Mesendoderm (in vitro differentiated cells): ENCODE data around the gene TEDDM1.
A peak's percentile ranks its signal among the peaks of the same experiment; 100 is the strongest.

ENCODE experiments used
- DNase-seq: peaks from one replicate; pipeline ENCODE4 v3.0.0; 2013
- H2AK5ac ChIP-seq: 2 replicates; pipeline ENCODE4 v1.6.1; 2013; ENCODE audit warnings: low read length, inconsistent platforms
- H2BK120ac ChIP-seq: 2 replicates; pipeline ENCODE4 v1.6.1; 2013; ENCODE audit warnings: low read depth, mild to moderate bottlenecking, low read length, moderate library complexity, mixed read lengths
- H2BK15ac ChIP-seq: replicated peaks from 2 replicates; pipeline ENCODE4 v1.6.1; 2013; ENCODE audit warnings: low read depth, mild to moderate bottlenecking, moderate library complexity
- H2BK5ac ChIP-seq: 2 replicates; pipeline ENCODE4 v1.6.1; 2013; ENCODE audit warnings: low read length, inconsistent platforms
- H3K18ac ChIP-seq: 2 replicates; pipeline ENCODE4 v1.6.1; 2013; ENCODE audit warnings: mild to moderate bottlenecking, low read length, mixed read lengths
- H3K23ac ChIP-seq: one replicate; pipeline ENCODE4 v1.6.1; 2013; ENCODE audit warnings: low read length
- H3K27ac ChIP-seq: 2 replicates; pipeline ENCODE4 v1.5.1; 2013; ENCODE audit warnings: low read depth, mild to moderate bottlenecking, inconsistent platforms, low read length, moderate library complexity
- H3K27me3 ChIP-seq: 2 replicates; pipeline ENCODE4 v1.6.1; 2013; ENCODE audit warnings: low read length, control low read depth, mild to moderate bottlenecking, inconsistent platforms; ENCODE audit not compliant: insufficient read depth, poor library complexity
- H3K36me3 ChIP-seq: 2 replicates; pipeline ENCODE4 v1.6.1; 2013; ENCODE audit warnings: low read length, inconsistent platforms; ENCODE audit not compliant: control insufficient read depth, insufficient read depth
- H3K4ac ChIP-seq: one replicate; pipeline ENCODE4 v1.6.1; 2013; ENCODE audit warnings: low read depth, mild to moderate bottlenecking, low read length, moderate library complexity
- H3K4me1 ChIP-seq: 2 replicates; pipeline ENCODE4 v1.6.1; 2013; ENCODE audit warnings: low read depth, low read length, inconsistent platforms; ENCODE audit not compliant: control insufficient read depth
- H3K4me2 ChIP-seq: 2 replicates; pipeline ENCODE4 v1.6.1; 2013; ENCODE audit warnings: low read length
- H3K4me3 ChIP-seq: 2 replicates; pipeline ENCODE4 v1.5.1; 2013; ENCODE audit warnings: mild to moderate bottlenecking, low read length
- H3K56ac ChIP-seq: one replicate; pipeline ENCODE4 v1.6.1; 2013; ENCODE audit warnings: low read length
- H3K79me1 ChIP-seq: 2 replicates; pipeline ENCODE4 v1.6.1; 2013; ENCODE audit warnings: low read length, inconsistent platforms
- H3K79me2 ChIP-seq: 2 replicates; pipeline ENCODE4 v1.6.1; 2013; ENCODE audit warnings: mild to moderate bottlenecking, low read length; ENCODE audit not compliant: control insufficient read depth, insufficient read depth
- H3K9ac ChIP-seq: 2 replicates; pipeline ENCODE4 v1.6.1; 2013; ENCODE audit warnings: low read length, inconsistent platforms
- H4K5ac ChIP-seq: one replicate; pipeline ENCODE4 v1.6.1; 2013; ENCODE audit warnings: low read length
- H4K8ac ChIP-seq: one replicate; pipeline ENCODE4 v1.6.1; 2013; ENCODE audit warnings: low read depth, mild to moderate bottlenecking, control low read depth, low read length, moderate library complexity
- WGBS: extraction: QIAGEN DNeasy Blood & Tissue Kit; methylation state at CpG from one replicate; pipeline ENCODE4 v1.1.7; 2013; ENCODE audit warnings: low lambda C conversion rate, missing lambda C conversion rate; ENCODE audit not compliant: insufficient coverage; ENCODE audit errors: extremely low coverage; 5-methylcytosine and 5-hydroxymethylcytosine counted together

The TEDDM1 gene

DNA sequence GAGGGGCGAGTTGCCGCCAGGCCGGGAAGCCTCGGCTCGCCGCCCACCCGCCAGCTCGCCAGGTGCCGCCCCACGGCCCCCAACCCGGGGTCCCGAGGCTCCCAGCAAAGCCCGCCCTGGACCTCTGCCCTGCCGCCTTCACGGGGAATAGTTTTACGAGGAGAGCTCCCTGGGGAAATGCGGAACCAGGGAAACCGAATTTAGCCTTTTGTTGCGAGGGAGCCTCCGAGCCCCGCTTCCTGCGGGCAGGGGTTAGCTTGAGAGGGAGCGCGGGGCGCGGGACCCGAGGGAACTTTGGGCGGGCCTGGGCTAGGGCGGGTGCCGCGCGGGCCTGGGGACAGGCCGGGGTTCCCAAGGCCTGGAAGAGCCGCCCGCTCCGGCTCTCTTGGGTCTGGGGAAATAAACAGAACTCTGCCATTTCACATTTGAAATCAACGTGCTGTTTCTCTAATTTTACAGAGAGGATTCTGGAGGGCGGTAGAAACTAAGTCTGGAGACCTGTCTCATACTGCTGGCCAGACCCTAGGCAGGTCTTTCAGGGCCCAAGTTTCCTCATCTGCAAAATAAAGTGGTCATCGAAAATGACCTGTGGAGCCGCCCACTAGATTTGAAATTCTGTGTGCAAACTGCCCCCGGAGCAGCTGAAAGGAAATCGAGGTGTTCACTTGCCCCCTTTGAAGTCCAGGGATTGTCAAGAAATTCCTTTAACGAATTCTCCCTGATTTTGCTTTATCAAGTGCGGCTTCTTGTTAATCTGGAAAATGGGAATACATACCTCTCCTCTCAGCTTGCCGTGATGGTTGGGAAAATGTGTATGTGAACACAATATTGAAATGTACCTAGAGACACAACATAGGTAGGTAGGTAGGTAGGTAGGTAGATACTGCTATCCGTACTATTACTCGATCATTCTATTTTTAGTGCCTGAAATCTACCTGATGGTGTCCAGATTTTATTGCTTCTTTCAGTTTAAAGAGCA, 8.1 kb downstream of the TEDDM1 start:
- H4K5ac ChIP-seq = no peak overlapping the region

GRCh38 chr1:182391362-182392049, 9.0 kb downstream of the TEDDM1 start, which contains the start of gene GLUL:
Gene GLUL (minus strand): TSS chr1:182391790. CDS start chr1:182388737, 3,053 bp downstream.
- DNase-seq = peak; percentile 98
- Histone ChIP-seq H4K8ac (no peak within 1 kb of the TSS), H3K56ac (peak within 1 kb of the TSS; percentile 97), H3K4ac (peak within 1 kb of the TSS; percentile 99), H4K5ac (no peak within 1 kb of the TSS), H2BK120ac (peak within 1 kb of the TSS; percentile 79), H3K36me3 (peaks cover 17% of the 10 kb centered on the region), H2BK5ac (peak within 1 kb of the TSS; percentile 74), H3K79me1 (peaks cover 17% of the 10 kb centered on the region), H2AK5ac (no peak within 1 kb of the TSS), H3K4me2 (peak within 1 kb of the TSS; percentile 96), H3K27me3 (no peaks in the 10 kb centered on the region), H3K18ac (peak within 1 kb of the TSS; percentile 99), H3K79me2 (peaks cover 47% of the 10 kb centered on the region), H3K4me3 (peak within 1 kb of the TSS; percentile 88), H2BK15ac (peak within 1 kb of the TSS; percentile 98), H3K4me1 (peaks cover 8% of the 10 kb centered on the region), H3K9ac (peak within 1 kb of the TSS; percentile 95), H3K23ac (no peak within 1 kb of the TSS), H3K27ac (peak within 1 kb of the TSS; percentile 94)
- no CpG with 5 or more reads among the region's 70 CpGs for WGBS

More for the DNA sequence above, 8.1 kb downstream of the TEDDM1 start:
- H2BK15ac ChIP-seq = peak overlapping the region; percentile 98
- peak overlapping the region; percentile 79 for H2BK120ac ChIP-seq
- H3K9ac ChIP-seq = peak overlapping the region; percentile 89
- no CpG with 5 or more reads among the region's 47 CpGs for WGBS
- peak overlapping the region; percentile 99 for H3K18ac ChIP-seq
- peaks cover 11% of the 10 kb centered on the region for H3K79me1 ChIP-seq
- peak overlapping the region; percentile 94 for H3K27ac ChIP-seq
- peak overlapping the region; percentile 79 for H3K4me2 ChIP-seq
- no peaks in the 10 kb centered on the region for H3K27me3 ChIP-seq
- peaks cover 8% of the 10 kb centered on the region for H3K4me1 ChIP-seq
- peaks cover 42% of the 10 kb centered on the region for H3K79me2 ChIP-seq
- peak; percentile 77 for DNase-seq
- H2BK5ac ChIP-seq = peak overlapping the region; percentile 74
- peak overlapping the region; percentile 52 for H3K4me3 ChIP-seq
- H4K8ac ChIP-seq = no peak overlapping the region
- H3K36me3 ChIP-seq = peaks cover 11% of the 10 kb centered on the region
- no peak overlapping the region for H3K23ac ChIP-seq
- H2AK5ac ChIP-seq = no peak overlapping the region
- H3K56ac ChIP-seq = peak overlapping the region; percentile 87
- peak overlapping the region; percentile 89 for H3K4ac ChIP-seq

- H3K4me1 ChIP-seq = peaks cover 8% of the 10 kb centered on the region
- H3K9ac ChIP-seq = peak overlapping the region; percentile 95
- H3K79me1 ChIP-seq = peaks cover 21% of the 10 kb centered on the region
- peak overlapping the region; percentile 10 for H3K4me2 ChIP-seq
- H3K36me3 ChIP-seq = peaks cover 21% of the 10 kb centered on the region
- DNase-seq = no peak
- no CpG with 5 or more reads among the region's 35 CpGs for WGBS
- peak overlapping the region; percentile 72 for H2BK5ac ChIP-seq
- no peak overlapping the region for H4K8ac ChIP-seq
- H3K4ac ChIP-seq = peak overlapping the region; percentile 99
- peak overlapping the region; percentile 65 for H3K27ac ChIP-seq
- H3K4me3 ChIP-seq = peak overlapping the region; percentile 88
- no peak overlapping the region for H2BK15ac ChIP-seq
- H3K23ac ChIP-seq = no peak overlapping the region
- H4K5ac ChIP-seq = no peak overlapping the region
- H3K56ac ChIP-seq = peak overlapping the region; percentile 97
- no peak overlapping the region for H2AK5ac ChIP-seq
- H3K27me3 ChIP-seq = no peaks in the 10 kb centered on the region
- peaks cover 51% of the 10 kb centered on the region for H3K79me2 ChIP-seq
- peak overlapping the region; percentile 29 for H2BK120ac ChIP-seq
- H3K18ac ChIP-seq = peak overlapping the region; percentile 85
These were observed 9.5 kb downstream of the TEDDM1 start for GRCh38 chr1:182391028-182391361.

- H2BK120ac ChIP-seq = no peak overlapping the region
- H3K4ac ChIP-seq = no peak overlapping the region
- peaks cover 32% of the 10 kb centered on the region for H3K36me3 ChIP-seq
- DNase-seq = no peak
- peak overlapping the region; percentile 95 for H3K9ac ChIP-seq
- H3K4me2 ChIP-seq = peak overlapping the region; percentile 96
- no peaks in the 10 kb centered on the region for H3K27me3 ChIP-seq
- H2AK5ac ChIP-seq = no peak overlapping the region
- H4K8ac ChIP-seq = no peak overlapping the region
- H2BK5ac ChIP-seq = no peak overlapping the region
- peak overlapping the region; percentile 11 for H3K23ac ChIP-seq
- H3K4me1 ChIP-seq = peaks cover 8% of the 10 kb centered on the region
- peaks cover 51% of the 10 kb centered on the region for H3K79me2 ChIP-seq
- H2BK15ac ChIP-seq = no peak overlapping the region
- peak overlapping the region; percentile 88 for H3K4me3 ChIP-seq
- H3K27ac ChIP-seq = no peak overlapping the region
- WGBS = no CpG with 5 or more reads among the region's 13 CpGs
- no peak overlapping the region for H4K5ac ChIP-seq
- peaks cover 28% of the 10 kb centered on the region for H3K79me1 ChIP-seq
- H3K56ac ChIP-seq = peak overlapping the region; percentile 97
- no peak overlapping the region for H3K18ac ChIP-seq
These were observed 10.8 kb downstream of the TEDDM1 start for GRCh38 chr1:182389619-182390047.

DNA sequence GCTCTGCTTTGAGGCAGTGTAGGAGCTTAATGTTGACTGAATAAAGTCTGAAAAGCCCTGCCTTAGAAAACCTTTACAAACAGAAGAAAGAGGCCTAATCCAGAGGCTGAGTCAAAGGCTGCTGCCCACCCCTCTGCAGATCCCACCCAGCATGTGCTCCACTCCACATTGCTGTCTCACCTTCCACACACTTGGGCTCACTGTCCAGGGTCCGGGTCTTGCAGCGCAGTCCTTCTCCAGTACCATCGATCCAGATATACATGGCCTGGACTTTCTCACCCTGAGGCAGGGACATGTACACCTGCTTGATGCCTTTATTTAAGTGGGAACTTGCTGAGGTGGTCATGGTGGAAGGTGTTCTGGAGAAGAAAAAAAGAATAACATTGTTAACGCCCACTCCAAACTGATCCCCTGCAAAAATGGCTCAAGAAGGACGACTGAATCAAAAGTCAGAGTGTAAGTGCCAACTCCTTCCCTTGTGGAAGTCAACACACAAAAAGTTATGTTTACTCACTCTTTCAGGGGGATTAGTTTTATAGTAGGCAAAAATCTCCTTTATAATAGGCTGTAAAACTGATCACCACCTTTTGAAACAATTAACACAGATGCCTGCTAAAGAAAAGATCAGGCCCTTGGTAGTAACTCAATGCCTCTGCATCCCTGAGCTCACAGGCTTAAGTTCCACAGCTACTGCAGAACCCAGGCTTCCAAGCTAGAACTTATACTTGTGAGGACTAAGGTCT, 11.9 kb downstream of the TEDDM1 start:
- no peak overlapping the region for H3K27ac ChIP-seq

More for the DNA sequence above, 11.9 kb downstream of the TEDDM1 start:
- Histone ChIP-seq H2BK5ac (no peak overlapping the region), H2BK120ac (no peak overlapping the region), H3K36me3 (peaks cover 39% of the 10 kb centered on the region), H3K4me2 (peak overlapping the region; percentile 96), H3K4me3 (peak overlapping the region; percentile 88), H3K4me1 (peaks cover 8% of the 10 kb centered on the region), H2BK15ac (no peak overlapping the region), H3K79me1 (peaks cover 29% of the 10 kb centered on the region), H3K4ac (no peak overlapping the region), H3K18ac (no peak overlapping the region), H3K56ac (peak overlapping the region; percentile 97), H3K23ac (no peak overlapping the region), H4K5ac (no peak overlapping the region), H2AK5ac (no peak overlapping the region), H4K8ac (no peak overlapping the region), H3K79me2 (peaks cover 51% of the 10 kb centered on the region), H3K9ac (peak overlapping the region; percentile 95), H3K27me3 (no peaks in the 10 kb centered on the region)
- DNase-seq = no peak
- WGBS = no CpG with 5 or more reads among the region's 5 CpGs
